Renal cortex interstitium (tissue), 11 donors: ENCODE data around the gene EMP1. TPM values are rescaled to one million over a fixed set of nuclear protein-coding genes. Genes with fewer than 3 reads are reported as not detected.
"Not testable (repeated sequence)": the region's sequence is repeated elsewhere in the genome, so short reads cannot be mapped to it uniquely, and the experiment has no call there.

ENCODE experiments used
- DNase-seq, 11 donors: peaks; one replicate each; pipeline ENCODE4 v3.0.0-alpha.2; 2013; ENCODE audit warnings: low read depth in 9 of 11, low spot score in 4 of 11; ENCODE audit errors: extremely low read depth in 1 of 11
- polyA plus RNA-seq, 3 donors: library from polyadenylated mRNA; unstranded; fragments of 120-200 nt; gene quantifications; one replicate each; pipeline ENCODE4 v1.2.1, GENCODE V29; 2013; ENCODE audit not compliant: insufficient read length in 3 of 3

The EMP1 gene
- polyA plus RNA-seq, 3 donors = 105 to 117 (median 114) TPM

DNA sequence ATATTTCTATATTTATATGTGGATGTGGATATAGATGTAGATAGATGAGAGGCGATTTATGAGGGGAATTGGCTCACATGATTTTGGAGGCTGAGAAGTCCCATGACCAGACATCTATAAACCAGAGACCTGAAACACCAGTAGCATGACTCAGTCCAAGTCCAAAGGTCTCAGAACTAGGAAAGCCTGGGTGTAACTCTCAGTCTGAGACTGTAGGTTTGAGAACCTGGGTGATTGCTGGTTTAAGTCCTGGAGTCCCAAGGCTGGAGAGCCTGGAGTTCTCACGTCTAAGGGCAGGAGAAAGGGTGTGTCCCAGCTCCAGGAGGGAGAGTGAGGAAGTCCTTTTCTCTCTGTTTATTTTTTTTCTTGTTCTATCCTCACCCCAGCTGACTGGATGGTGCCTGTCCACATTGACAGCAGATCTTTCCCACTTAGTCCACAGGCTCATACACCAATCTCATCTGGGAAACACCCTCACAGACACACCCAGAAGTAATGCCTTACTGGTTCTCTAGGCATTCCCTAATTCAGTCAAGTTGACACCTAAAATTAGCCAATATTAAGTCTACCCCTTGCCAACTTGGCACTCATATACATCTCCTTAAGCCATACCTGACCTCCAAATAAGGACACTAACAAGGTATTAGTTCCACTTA is 45.4 kb downstream of the EMP1 start:
- no peak for DNase-seq

GRCh38 chr12:13242936-13243335 is 46.4 kb downstream of the EMP1 start:
- no peak for DNase-seq

DNA sequence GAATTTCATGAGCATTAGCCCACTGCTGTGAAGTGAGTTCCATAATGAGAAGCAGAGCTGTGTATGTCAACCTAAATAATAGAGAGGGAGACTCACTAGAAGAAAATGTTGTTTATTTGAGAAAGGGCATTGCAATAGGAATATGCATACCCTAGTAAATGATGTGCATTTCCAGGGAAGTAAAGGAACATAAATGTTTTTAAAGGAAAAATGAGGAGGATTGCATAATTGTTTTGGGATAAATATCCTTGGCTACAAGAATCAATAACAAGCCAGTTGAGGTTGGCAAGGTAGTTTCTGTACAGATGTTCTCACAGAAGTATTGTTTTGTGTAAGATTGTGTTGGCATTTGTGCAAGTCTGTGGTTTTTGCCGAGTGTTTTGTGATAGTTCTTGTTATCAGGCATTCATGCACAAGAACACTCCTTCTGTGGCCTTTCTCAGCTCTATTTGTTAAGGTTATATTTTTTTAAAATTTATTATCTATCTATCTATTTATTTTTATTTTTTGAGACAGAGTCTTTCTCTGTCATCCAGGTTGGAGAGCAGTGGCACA is 47.1 kb downstream of the EMP1 start:
- DNase-seq = no peak

DNA sequence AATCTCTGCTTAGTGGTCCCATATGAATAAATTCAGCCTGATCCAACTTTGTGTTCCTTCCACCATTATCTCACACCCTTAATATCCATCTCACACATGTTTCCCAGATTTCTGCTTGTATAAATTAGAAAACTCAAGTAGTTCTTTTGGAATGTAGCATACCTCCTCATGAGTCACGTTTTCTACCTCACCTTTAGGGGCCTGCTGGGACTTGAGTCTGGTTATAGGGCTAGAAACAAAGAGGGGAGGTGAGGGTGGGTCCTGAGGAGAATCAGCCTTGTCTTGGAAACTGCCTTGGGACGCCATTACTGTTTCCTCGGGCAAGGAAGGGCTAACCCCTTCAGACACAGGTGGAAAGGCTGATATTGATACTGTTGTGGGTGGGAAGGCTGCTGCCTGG is 51.1 kb downstream of the EMP1 start:
- DNase-seq = no peak

- no peak for DNase-seq
Measured at GRCh38 chr12:13248964-13249363, 52.4 kb downstream of the EMP1 start.

- no peak for DNase-seq
Measured at GRCh38 chr12:13250416-13250815, 53.9 kb downstream of the EMP1 start.

- no peak for DNase-seq
Measured at GRCh38 chr12:13251521-13251920, 55.0 kb downstream of the EMP1 start.

- no peak for DNase-seq
Measured at GRCh38 chr12:13252024-13252423, 55.5 kb downstream of the EMP1 start.

- DNase-seq = no peak
Measured at GRCh38 chr12:13252616-13253015, 56.1 kb downstream of the EMP1 start.

GRCh38 chr12:13253966-13254760 is 57.6 kb downstream of the EMP1 start:
- DNase-seq = no peak

DNA sequence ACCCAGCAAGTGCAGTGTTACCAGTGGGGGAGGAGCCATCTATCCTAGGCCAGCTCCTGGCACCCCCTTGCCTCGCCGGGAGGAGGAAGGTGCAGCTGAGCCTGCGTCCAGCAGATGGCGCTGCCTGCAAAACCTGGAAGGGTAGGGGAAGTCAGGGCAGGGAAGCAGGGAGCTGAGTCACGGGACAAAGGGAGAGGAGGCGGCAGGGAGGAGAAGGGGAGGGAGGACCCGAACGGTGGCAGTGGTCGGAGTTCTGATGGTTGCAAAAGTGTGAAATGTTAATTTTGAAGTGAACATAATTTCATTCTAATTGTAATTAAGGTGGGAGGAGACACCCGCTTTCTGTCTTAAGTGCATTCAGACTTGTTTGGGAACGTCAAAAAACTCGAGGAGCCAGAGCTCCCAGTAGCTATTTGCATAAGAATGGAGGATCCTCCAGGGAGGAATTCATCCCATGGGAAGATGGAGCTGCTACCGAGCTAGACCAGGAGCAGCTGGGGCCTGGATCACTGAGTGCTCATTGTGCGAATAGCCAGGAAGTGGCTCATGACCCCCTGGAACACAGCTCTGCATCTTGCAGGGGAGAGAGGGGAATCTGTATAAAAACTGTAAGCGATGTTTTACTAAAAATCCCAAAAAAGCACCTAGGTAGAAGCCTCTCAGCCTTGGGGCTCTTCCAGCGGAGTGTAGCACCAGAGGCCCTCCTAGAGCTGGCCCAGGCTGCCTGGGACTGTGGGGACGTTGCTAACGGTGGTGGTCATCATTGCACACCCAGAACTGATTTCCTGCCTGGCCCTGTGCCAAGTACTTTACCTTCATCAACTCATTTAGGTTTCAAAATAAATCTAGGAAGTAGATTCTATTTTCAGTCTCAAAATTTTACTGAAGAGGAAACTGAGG is 59.5 kb downstream of the EMP1 start:
- peak; percentile 83 to 94 (median 92) for DNase-seq

GRCh38 chr12:13256692-13257045 is 60.1 kb downstream of the EMP1 start:
- DNase-seq = no peak

- DNase-seq = no peak
Measured at GRCh38 chr12:13257356-13257875, 60.9 kb downstream of the EMP1 start.

DNA sequence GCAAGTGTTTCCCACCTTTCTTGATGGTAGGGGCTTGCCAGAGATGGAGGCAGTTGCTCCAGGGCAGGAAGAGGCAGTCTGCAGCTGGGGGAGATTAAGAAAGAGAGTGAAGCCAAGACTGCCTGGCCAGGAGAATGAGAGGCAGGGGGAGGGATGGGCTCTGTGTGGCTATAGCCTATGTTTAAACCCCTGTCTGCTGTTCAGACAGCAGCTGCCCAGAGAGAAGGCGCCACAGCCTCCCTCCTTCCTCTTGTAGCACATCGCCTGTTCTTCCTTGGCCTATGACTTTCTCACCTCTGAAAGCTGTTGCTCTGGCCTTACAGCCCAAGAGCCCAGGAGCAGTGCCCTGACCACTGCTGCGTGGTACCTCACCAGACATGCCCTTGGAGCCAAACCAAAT is 61.7 kb downstream of the EMP1 start:
- no peak for DNase-seq

DNA sequence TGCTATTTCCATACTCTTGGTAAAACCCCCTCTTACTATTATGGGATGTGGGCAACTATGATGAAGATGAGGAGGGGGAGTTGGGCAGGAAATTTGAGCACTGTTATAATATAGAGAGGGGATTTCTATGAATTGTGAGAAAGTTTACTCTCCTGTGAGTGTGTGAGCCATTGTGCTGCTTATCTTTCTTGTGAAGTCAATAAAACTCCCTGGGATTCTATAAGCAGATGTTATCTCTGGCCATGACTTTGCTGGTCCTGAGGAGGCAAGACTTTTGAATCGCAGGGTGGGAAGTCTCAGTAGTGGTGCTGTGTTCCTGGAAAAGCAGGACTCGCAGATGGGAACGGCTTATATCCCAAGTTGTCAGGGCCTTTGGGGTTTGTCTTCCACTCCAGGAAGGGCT is 62.2 kb downstream of the EMP1 start:
- no peak for DNase-seq

- DNase-seq = not testable (repeated sequence)
Measured at GRCh38 chr12:13259625-13260024, 63.1 kb downstream of the EMP1 start.

GRCh38 chr12:13267826-13268225 is 71.3 kb downstream of the EMP1 start:
- not testable (repeated sequence) for DNase-seq

DNA sequence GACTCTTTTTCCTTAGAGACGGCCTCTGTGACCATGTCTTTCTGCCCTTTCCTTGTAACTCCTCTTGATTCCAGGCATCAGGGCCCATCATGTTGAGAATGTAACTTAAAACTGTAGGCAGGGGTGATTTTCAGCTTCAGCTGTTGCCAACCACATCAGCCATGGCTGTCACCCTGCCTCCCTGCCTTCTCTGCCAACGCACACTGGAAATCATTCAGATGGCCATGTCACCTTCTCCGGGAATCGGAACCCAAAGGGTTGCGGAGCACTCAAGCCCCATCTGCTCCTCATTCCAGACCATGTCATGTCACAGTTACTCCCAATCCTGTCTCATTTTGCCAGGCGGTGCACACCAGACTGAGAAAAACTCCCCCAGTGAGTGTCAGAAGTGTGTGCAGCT is 72.1 kb downstream of the EMP1 start:
- DNase-seq = no peak
